NOMO-1 treated with DMSO at 0.1 percent for 48 hours (cell line): ENCODE results near the gene SOD1.
"Not testable (repeated sequence)": the region's sequence is repeated elsewhere in the genome, so short reads cannot be mapped to it uniquely, and the experiment has no call there.

Experiments used
- DNase-seq: peaks from one replicate; lab custom pipeline; 2025; ENCODE audit not compliant: unreplicated experiment; lab: John Stamatoyannopoulos, UW

Gene SOD1

GRCh38 chr21:31659536-31660258 lies at the start of gene SOD1:
SOD1 (plus strand) TSS chr21:31659693; CDS start chr21:31659770, 77 bp downstream.
- DNase-seq = peak; percentile 94

DNA sequence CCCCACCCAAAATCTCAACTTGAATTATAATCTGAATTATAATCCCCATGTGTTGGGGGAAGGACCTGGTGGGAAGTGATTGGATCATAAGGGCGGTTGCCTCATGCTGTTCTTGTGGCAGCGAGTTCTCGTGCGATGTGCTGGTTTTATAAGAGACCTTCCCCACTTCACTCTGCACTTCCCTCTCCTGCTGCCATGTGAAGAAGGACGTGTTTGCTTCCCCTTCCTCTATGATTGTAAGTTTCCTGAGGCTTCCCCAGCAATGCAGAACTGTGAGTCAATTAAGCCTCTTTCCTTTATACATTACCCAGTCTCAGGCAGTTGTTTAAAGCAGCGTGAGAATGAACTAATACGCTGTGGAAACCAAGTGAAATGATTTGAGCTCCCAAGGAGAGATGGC lies 48.0 kb upstream of the SOD1 start:
- no peak for DNase-seq

DNA sequence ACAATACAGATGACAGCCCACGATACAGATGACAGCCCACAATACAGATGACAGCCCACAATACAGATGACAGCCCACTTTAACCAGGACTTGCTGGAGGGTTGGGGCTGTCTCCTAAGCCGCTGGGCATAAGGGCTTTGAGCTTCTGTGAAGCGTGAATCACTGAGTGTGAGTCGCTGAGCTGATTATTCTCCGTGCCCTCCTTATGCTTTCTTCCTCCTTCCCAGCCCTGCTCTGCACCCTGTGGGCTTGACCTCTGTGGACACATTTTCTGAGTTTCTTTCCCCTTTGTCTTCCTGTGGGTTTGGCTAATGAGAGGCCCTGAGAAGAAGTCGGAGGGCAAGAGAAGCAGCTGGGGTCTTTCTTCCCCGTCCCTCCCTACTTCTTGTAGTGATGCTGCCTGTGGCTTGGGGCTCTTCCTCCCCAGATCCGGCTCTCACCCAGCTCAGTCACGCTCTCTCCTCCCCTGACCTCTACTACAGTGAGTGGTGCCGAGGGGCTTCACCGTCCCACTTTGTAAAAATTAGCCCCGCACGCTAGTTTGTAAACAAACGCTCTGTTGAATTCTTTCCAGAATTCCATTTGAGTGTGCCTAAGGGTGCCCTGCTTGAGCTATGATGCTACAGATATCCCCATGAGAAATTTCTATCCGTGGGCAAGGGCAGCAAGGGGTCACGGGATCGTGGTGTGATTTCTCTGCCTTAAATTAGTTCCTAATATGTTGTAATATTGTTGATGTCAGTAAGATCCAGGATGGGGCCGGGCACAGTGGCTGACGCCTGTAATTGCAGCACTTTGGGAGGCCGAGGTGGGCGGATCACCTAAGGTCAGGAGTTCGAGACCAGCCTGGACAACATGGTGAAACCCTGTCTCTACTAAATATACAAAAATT lies 46.4 kb upstream of the SOD1 start:
- DNase-seq = peak; percentile 9

- DNase-seq = no peak
These were observed 44.8 kb upstream of the SOD1 start for GRCh38 chr21:31614705-31615104.

GRCh38 chr21:31616216-31616615 lies 43.3 kb upstream of the SOD1 start:
- no peak for DNase-seq

DNA sequence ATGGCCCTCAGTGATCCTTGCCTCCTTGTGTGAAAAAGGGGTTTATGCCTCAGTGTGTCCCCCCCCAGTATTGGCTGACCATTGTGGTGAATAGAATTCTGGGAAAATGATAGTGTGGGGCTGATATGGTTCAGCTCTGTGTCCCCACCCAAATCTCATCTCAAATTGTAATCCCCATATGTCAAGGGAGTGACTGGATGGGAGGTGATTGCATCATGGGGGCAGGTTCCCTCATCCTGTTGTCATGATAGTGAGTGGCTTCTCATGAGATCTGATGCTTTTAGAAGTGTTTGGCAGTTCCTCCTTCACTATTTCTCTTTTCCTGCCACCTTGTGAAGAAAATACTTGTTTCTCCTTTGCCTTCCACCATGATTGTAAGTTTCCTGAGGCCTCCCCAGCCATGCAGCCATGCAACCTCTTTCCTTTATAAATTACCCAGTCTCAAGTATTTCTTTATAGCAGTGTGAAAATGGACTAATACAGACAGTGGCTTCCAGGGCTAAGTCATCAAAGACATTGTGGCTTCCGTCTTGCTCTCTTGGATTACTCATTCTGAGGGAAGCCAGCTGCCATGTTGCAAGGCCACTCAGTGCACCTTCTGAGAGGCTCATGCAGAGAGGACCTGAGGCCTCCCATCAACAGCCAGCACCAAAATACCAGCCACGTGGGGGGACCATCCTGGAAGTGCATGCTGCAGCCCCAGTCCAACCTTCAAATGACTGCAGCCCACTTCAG lies 40.6 kb upstream of the SOD1 start:
- DNase-seq = no peak

GRCh38 chr21:31622397-31622796 lies 37.1 kb upstream of the SOD1 start:
- DNase-seq = no peak

DNA sequence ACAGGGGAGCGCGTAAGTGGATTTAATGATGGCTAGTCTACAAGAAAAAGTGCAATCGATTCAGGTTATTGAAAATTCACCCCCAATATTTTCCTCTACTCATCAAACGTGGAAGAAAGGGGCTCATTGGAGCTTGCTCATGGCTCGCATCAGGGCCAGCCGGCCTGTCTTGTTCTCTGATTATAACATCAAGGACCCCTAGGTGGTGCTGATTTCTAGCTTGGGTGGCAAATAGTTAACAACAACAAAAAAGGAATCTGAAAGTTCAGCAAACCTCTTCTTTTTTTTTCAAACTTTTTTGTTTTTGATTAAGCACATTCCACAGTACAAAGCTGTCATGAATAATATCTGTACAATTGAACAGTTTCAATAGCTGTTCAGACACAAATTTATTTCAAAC lies 35.8 kb upstream of the SOD1 start:
- no peak for DNase-seq

DNA sequence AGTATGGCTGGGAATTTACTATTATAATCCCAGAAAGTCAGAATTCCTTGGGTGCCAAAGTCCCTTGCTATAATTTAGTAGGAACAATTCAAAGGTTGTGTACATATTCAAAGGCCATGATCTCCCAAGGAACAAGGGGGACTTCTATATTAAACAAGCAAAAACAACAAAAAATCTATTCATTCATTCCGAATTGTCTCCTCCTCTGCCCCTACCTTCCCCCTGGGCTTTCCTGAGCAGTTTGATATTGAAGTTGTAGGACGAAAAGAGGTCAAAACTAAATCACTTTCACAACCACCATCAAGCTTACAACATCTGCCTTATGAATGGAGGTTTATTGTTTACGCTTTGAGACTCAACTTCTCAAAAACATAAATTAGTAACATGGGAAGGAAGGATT lies 35.3 kb upstream of the SOD1 start:
- no peak for DNase-seq

DNA sequence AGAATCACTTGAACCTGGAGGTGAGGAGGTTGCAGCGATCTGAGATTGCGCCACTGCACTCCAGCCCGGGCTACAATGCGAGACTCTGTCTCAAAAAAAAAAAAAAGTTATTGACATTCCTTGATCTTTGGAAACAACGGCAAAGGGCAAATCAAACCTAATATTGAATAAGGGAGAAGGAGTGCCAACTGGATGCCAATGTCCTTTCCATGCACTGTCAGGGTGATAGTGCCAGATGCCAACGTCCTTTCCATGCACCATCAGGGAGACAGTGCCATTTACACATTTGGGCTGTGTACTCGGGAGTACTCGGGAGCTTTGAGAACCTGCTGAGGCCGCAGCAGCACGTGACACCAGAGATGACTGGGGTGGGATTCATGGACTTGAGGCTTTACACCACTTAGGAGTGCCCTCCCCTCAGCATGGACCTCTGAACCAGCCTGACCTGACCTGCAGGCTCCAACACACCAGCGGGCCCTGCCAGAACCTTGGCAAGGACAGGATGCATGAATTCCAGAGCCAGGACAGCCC lies 34.5 kb upstream of the SOD1 start:
- DNase-seq = no peak

DNA sequence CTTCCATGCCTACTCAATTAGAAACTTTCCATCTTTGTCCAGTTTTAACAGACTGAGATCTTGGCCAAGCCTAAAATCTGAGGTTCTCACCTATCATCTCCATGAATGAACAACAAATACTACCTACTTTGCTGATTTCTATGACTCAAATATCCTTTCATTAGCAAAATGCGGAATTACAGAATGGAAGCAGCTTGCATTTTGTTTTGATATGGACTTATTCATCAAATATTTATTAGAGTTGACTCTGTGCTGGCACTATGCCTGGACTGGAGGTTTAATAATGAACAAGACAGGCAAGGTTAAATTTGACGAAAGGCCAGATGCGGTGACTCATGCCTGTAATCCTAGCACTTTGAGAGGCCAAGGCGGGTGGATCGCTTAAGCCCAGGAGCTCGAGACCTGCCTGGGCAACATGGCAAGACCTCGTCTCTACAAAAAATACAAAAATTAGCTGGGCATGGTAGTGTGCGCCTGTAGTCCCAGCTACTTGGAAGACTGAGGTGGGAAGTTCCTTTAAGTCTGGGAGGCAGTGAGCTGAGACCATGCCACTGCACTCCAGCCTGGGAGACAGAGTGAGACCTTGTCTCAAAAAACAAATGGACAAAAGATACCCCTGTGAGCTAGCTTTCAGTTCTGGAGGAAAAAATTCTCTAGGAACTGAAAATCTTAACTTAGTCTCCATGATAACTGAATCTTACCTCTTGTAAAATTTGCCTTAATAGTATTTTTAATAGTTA lies 29.4 kb upstream of the SOD1 start:
- no peak for DNase-seq

DNA sequence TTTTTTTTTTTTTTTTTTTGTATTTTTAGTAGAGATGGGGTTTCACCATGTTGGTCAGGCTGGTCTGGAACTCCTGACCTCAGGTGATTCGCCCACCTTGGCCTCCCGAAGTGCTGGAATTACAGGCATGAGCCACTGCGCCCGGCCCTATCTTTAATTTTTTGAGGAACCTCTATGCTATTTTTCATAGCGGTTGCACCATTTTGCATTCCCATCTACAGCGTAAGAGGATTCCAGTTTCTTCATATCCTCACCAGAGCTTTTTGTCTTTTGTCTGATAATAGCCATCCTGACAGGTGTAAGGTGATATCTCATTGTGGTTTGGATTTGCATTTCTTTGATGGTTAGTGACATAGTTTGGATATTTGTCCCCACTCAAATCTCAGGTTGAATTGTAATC lies 27.6 kb upstream of the SOD1 start:
- DNase-seq = not testable (repeated sequence)

DNA sequence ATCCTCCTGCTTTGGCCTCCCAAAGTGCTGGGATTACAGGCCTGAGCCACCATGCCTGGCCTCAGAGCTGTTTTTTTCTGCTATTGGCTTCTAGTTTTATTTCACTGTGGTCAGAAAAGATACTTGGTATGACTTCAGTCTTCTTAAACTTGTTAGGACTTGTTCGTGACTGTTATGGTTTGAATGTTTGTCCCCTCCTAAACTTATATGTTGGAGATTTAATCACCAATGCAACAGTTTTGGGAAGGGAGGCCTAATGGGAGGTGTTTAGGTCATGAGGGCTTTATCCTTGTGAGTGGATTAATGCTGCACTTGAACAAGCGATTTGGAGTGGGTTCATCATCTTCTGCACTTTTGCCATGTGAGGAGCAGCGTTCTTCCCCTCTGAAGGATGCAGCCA lies 24.5 kb upstream of the SOD1 start:
- no peak for DNase-seq

DNA sequence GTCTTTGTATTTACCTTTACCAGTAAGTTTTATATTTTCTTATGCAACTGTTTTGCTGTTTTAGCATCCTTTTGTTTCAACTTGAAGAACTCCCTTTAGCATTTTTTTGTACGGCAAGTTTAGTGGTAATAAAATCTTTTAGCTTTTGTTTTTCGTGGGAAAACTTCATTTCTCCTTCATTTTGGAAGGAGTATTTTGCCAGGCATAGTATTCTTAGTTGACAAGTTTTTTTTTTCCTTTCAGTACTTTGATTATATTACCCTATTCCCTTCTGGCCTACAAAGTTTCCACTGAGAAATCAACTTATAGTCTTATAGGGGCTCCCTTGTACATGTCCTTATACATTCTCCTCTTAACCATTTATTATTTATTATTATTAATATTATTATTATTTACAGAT lies 22.6 kb upstream of the SOD1 start:
- DNase-seq = no peak

DNA sequence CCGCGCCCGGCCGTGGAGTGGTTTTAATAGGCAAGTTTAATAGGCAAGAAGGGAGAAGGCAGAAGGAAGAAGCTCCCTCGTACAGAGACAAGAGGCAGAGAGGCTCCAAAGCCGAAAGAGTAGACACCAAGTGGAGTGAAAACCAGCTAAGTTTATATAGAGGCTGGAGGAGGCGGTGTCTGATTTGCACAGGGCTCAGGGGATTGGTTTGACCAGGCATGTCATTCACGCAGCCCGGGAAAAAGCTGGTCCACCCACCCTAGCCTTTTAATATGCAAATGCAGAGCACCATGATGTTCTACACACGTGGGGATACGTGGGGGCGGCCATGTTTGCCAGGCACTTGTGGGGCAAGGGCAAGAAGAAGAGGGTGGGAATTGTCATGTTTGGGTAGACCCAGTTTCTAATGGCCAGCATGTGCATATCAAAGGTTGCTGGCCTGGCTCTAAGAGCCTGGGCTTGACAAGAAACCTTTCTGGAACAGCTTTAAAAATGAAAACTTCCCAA lies 18.0 kb upstream of the SOD1 start:
- no peak for DNase-seq

GRCh38 chr21:31644643-31645042 lies 14.8 kb upstream of the SOD1 start:
- no peak for DNase-seq

GRCh38 chr21:31647650-31648049 lies 11.8 kb upstream of the SOD1 start:
- no peak for DNase-seq

DNA sequence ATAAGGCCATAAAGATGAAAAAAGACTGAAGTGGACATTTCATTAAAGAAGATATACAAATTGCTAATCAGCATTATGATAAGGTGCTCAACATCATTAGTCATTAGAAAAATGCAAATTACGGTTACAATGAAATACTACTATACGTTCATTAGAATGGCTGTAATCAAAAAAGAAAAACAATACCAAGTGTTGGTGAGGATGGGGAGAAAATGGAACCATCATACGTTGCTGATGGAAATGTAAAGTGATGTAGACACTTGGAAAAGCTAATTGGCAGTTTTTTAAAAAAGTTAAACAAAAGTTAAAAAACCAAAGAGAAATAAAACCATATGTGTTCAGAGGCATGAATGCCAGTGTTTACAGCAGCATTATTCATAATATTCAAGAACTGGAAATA lies 8.6 kb upstream of the SOD1 start:
- DNase-seq = no peak

DNA sequence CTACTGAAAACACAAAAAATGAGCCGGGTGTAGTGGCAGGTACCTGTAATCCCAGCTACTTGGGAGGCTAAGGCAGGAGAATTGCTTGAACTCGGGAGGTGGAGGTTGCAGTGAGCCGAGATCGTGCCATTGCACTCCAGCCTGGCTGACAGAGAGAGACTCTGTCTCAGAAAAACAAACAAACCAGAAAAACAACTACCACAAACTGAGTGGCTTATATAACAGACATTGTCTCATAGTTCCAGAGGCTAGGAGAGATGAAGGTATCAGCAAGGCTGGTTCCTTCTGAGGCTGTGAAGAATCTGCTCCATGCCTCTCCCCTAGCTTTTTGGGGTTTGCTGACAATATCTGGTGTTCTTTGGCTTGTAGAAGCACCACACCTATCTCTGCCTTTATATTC lies 8.0 kb upstream of the SOD1 start:
- DNase-seq = not testable (repeated sequence)

GRCh38 chr21:31654340-31654739 lies 5.2 kb upstream of the SOD1 start:
- DNase-seq = no peak
